Measurements from ENCODE around the gene RHOG. TPM values are rescaled to one million over a fixed set of nuclear protein-coding genes. Genes with fewer than 3 reads are reported as not detected.

Gene RHOG
- total and polyA plus RNA-seq, 9 of the 15 experiments (the other 6 are each of a cell fraction or from before 2014, with no cell fraction given): 22.6 to 162 (median 80.3) TPM

DNA sequence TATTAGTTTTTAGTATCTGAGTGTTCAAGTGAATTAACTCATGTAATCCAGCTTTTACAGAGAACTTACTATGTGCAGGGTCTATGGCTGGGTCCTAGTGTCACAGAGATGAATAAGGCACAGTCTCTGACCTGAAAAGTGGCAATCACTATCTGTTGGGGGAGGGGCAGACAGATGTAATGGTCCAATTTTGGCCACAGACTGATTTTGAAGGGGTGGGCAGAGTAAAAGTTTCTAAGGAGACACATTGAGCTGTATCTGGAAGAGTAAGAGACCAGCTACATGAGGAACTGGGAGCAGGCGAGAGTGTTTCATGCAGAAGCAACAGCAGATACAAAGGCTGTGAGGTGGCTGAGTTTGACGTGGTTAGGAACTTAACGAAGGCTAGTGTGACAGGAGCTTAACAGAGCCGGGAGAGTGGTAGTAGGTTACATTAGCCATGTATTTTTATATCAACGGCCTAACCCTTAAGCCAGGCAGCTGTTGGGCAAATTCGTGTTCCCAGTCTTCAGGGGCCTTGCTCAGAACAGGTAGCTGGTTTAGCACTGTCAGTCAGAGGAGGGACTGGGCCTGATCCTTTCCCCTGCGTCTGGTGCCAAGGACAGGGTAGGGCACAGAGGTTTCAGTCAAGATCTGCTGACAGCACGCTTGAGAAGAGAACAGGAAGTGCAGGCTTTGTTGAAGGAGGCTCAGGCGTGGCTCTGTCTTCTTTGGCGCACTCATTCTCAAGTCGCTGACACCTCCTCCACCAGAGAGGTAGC is 13.3 kb upstream of the RHOG start (continued):
- TF ChIP-seq MAFG (tag; conservative IDR thresholded peaks at IDR 0.05) (no peak), BCL6 (CRISPR knock-in tag; IDR thresholded peaks at IDR 0.05) (0 out of 2 replicates have a peak, but pooled peaks have one; percentile 7), GTF2F1 (IDR thresholded peaks at IDR 0.05; ENCODE audit: low read depth, low read length) (no peak), ZNF41 (CRISPR knock-in tag; conservative IDR thresholded peaks at IDR 0.05) (no peak), HMGN3 (IDR thresholded peaks at IDR 0.05; ENCODE audit: borderline replicate concordance, extremely low read depth, insufficient read length, low read depth, low read length) (no peak), SMAD2 (IDR thresholded peaks at IDR 0.05; ENCODE audit: low read depth, low read length) (no peak), ZNF436 (CRISPR knock-in tag; IDR thresholded peaks at IDR 0.05) (no peak), PRMT5 (CRISPR knock-in tag; IDR thresholded peaks at IDR 0.05) (no peak), POU5F1 (IDR thresholded peaks at IDR 0.05; ENCODE audit: borderline replicate concordance, low read depth, low read length, partially characterized antibody) (no peak), NR4A1 (CRISPR knock-in tag; IDR thresholded peaks at IDR 0.05) (no peak; the same call in 1 of the 2 replicates), NR4A1 (tag; IDR thresholded peaks at IDR 0.05) (0 out of 2 replicates have a peak, but pooled peaks have one; percentile 8), MTA2 (IDR thresholded peaks at IDR 0.05; ENCODE audit: low read depth) (no peak), RAD21 (CRISPR knock-in tag; conservative IDR thresholded peaks at IDR 0.05 in 1 of 2, IDR thresholded peaks at IDR 0.05 in 1 of 2) (no peak), GABPA (tag; conservative IDR thresholded peaks at IDR 0.05; ENCODE audit: low read depth) (0 out of 2 replicates have a peak, but pooled peaks have one; percentile 16), SP2 (IDR thresholded peaks at IDR 0.05; ENCODE audit: extremely low read depth, low read depth, low read length, poor library complexity, severe bottlenecking) (no peak), KLF1 (tag; IDR thresholded peaks at IDR 0.05) (peak; percentile 11; the same call in 1 of the 2 replicates), GTF2E2 (tag; IDR thresholded peaks at IDR 0.05) (0 out of 2 replicates have a peak, but pooled peaks have one; percentile 57), CHD2 (IDR thresholded peaks at IDR 0.05; ENCODE audit: low read depth, low read length) (peak; percentile 21; the same call in 1 of the 2 replicates), POLR2B (IDR thresholded peaks at IDR 0.05; ENCODE audit: low read depth, partially characterized antibody) (no peak)
- TF ChIP-seq, protein P1, sequence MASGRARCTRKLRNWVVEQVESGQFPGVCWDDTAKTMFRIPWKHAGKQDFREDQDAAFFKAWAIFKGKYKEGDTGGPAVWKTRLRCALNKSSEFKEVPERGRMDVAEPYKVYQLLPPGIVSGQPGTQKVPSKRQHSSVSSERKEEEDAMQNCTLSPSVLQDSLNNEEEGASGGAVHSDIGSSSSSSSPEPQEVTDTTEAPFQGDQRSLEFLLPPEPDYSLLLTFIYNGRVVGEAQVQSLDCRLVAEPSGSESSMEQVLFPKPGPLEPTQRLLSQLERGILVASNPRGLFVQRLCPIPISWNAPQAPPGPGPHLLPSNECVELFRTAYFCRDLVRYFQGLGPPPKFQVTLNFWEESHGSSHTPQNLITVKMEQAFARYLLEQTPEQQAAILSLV (tag; IDR thresholded peaks at IDR 0.05): no peak
- TF ChIP-seq, protein P2, sequence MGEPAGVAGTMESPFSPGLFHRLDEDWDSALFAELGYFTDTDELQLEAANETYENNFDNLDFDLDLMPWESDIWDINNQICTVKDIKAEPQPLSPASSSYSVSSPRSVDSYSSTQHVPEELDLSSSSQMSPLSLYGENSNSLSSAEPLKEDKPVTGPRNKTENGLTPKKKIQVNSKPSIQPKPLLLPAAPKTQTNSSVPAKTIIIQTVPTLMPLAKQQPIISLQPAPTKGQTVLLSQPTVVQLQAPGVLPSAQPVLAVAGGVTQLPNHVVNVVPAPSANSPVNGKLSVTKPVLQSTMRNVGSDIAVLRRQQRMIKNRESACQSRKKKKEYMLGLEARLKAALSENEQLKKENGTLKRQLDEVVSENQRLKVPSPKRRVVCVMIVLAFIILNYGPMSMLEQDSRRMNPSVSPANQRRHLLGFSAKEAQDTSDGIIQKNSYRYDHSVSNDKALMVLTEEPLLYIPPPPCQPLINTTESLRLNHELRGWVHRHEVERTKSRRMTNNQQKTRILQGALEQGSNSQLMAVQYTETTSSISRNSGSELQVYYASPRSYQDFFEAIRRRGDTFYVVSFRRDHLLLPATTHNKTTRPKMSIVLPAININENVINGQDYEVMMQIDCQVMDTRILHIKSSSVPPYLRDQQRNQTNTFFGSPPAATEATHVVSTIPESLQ (CRISPR knock-in tag; IDR thresholded peaks at IDR 0.05): no peak
- TF ChIP-seq, protein P3, sequence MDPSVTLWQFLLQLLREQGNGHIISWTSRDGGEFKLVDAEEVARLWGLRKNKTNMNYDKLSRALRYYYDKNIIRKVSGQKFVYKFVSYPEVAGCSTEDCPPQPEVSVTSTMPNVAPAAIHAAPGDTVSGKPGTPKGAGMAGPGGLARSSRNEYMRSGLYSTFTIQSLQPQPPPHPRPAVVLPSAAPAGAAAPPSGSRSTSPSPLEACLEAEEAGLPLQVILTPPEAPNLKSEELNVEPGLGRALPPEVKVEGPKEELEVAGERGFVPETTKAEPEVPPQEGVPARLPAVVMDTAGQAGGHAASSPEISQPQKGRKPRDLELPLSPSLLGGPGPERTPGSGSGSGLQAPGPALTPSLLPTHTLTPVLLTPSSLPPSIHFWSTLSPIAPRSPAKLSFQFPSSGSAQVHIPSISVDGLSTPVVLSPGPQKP (CRISPR knock-in tag; IDR thresholded peaks at IDR 0.05): no peak

Measured in K562 (cell line).